OCI-LY1 (cell line): ENCODE data around the gene LCMT2.

ENCODE experiments used
- H2AFZ ChIP-seq: fragments of 200-600 bp; sonication (generic), shearing (Covaris generic); 2 replicates; pipeline ENCODE4 v1.6.0; 2014; ENCODE audit warnings: antibody characterized with exemption, mild to moderate bottlenecking, low read length
- H3F3A ChIP-seq: fragments of 200-600 bp; sonication (generic), shearing (Covaris generic); 2 replicates; pipeline ENCODE4 v1.6.0; 2014; ENCODE audit warnings: mild to moderate bottlenecking, antibody characterized with exemption, low read length, moderate library complexity; ENCODE audit not compliant: insufficient read depth
- H3K27ac ChIP-seq: fragments of 200-600 bp; sonication (generic); 2 replicates; pipeline ENCODE4 v1.5.1; 2014; ENCODE audit warnings: low read length, mixed run types, mild to moderate bottlenecking, low read depth; ENCODE audit not compliant: poor library complexity, severe bottlenecking
- H3K27me3 ChIP-seq: fragments of 200-600 bp; sonication (generic); 2 replicates; pipeline ENCODE4 v1.6.0; 2014; ENCODE audit warnings: antibody characterized with exemption, mild to moderate bottlenecking, low read length, moderate library complexity; ENCODE audit not compliant: insufficient read depth
- H3K36me3 ChIP-seq: fragments of 200-600 bp; sonication (generic); 2 replicates; pipeline ENCODE4 v1.6.1; 2014; ENCODE audit warnings: mild to moderate bottlenecking, antibody characterized with exemption, low read length, moderate library complexity, mixed read lengths; ENCODE audit not compliant: insufficient read depth
- H3K4me1 ChIP-seq: fragments of 200-600 bp; sonication (generic); 2 replicates; pipeline ENCODE4 v1.5.1; 2014; ENCODE audit warnings: mild to moderate bottlenecking, low read length, moderate library complexity; ENCODE audit not compliant: insufficient read depth, severe bottlenecking
- H3K4me2 ChIP-seq: fragments of 200-600 bp; sonication (generic), shearing (Covaris generic); 2 replicates; pipeline ENCODE4 v1.6.1; 2014; ENCODE audit warnings: low read length
- H3K4me3 ChIP-seq: fragments of 200-600 bp; sonication (generic); 2 replicates; pipeline ENCODE4 v1.5.1; 2014; ENCODE audit warnings: low read length, low read depth, mild to moderate bottlenecking, mixed read lengths; ENCODE audit not compliant: poor library complexity, severe bottlenecking
- H3K79me2 ChIP-seq: fragments of 200-600 bp; shearing (Covaris generic); 2 replicates; pipeline ENCODE4 v1.6.1; 2016; ENCODE audit warnings: mixed run types, low read length, mixed read lengths; ENCODE audit not compliant: insufficient read depth
- H3K9ac ChIP-seq: fragments of 200-600 bp; sonication (generic), shearing (Covaris generic); 2 replicates; pipeline ENCODE4 v1.6.1; 2014; ENCODE audit warnings: mild to moderate bottlenecking, low read length, mixed read lengths
- H3K9me2 ChIP-seq: fragments of 200-600 bp; sonication (generic), shearing (Covaris generic); 2 replicates; pipeline ENCODE4 v1.6.1; 2014; ENCODE audit warnings: low read depth, mild to moderate bottlenecking, low read length, mixed read lengths
- H3K9me3 ChIP-seq: fragments of 200-600 bp; shearing (Covaris generic); 2 replicates; pipeline ENCODE4 v1.6.1; 2014; ENCODE audit warnings: low read length, mixed read lengths
- H4K20me1 ChIP-seq: fragments of 200-600 bp; sonication (generic), shearing (Covaris generic); 2 replicates; pipeline ENCODE4 v1.6.0; 2016; ENCODE audit warnings: mild to moderate bottlenecking, low read length; ENCODE audit not compliant: insufficient read depth
- EZH2 ChIP-seq: fragments of 200-600 bp; sonication (generic), shearing (Covaris generic); IDR thresholded peaks from 2 replicates; pipeline ENCODE4 v1.8.0; 2017; ENCODE audit warnings: borderline replicate concordance, mixed run types, mild to moderate bottlenecking, antibody characterized with exemption, low read length, moderate library complexity, mixed read lengths
- TF ChIP-seq, protein P1 (sequence below): fragments of 200-600 bp; sonication (generic), shearing (Covaris generic); IDR thresholded peaks from 2 replicates; pipeline ENCODE4 v1.5.1; 2017; ENCODE audit warnings: mild to moderate bottlenecking, antibody characterized with exemption, low read length, moderate library complexity, mixed read lengths

The LCMT2 gene

DNA sequence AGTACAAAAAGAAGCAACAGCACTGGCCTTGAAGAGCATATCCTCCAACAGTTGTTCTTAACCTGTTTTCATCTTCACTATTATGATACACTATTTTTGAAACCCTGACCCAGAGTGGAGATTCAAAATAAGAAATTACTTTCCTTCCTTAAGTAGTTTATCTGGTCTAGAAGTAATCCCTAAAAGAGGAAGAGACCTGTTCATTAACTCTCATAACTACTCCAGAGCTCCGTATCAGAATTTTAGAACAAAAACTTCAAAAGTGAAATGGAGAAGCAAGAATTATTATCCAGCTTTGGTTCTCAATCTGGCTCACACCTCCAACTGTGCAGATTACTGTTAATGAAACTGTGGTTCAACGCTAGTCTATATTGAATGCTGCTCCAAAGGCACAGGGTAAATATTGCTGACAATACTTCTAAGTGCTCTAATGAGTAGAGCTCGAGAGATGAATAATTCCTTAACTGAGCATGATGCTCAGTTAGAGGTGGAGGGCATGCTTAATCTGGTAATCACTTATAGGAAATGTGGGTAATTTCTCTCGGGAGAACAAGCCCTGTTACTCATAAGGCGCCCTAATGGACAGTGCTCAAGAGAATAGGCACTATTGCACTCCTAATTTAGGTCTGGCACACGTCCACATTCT, 5.2 kb downstream of the LCMT2 start:
- H3K36me3 ChIP-seq, result peaks cover 22% of the 10 kb centered on the region
- H3K4me1 ChIP-seq, result peaks cover 15% of the 10 kb centered on the region
- H3K4me3 ChIP-seq, result no peak overlapping the region
- H3K9me2 ChIP-seq, result no peaks in the 10 kb centered on the region
- H3K4me2 ChIP-seq, result no peak overlapping the region
- H3K27me3 ChIP-seq, result no peaks in the 10 kb centered on the region
- no peaks in the 10 kb centered on the region for H4K20me1 ChIP-seq
- H3K9me3 ChIP-seq, result no peaks in the 10 kb centered on the region
- H3K9ac ChIP-seq, result no peak overlapping the region
- no peaks in the 10 kb centered on the region for H3F3A ChIP-seq
- H3K27ac ChIP-seq, result no peak overlapping the region
- H2AFZ ChIP-seq, result no peak overlapping the region
- H3K79me2 ChIP-seq, result no peaks in the 10 kb centered on the region
- no peak for TF ChIP-seq EZH2
- TF ChIP-seq, protein P1, sequence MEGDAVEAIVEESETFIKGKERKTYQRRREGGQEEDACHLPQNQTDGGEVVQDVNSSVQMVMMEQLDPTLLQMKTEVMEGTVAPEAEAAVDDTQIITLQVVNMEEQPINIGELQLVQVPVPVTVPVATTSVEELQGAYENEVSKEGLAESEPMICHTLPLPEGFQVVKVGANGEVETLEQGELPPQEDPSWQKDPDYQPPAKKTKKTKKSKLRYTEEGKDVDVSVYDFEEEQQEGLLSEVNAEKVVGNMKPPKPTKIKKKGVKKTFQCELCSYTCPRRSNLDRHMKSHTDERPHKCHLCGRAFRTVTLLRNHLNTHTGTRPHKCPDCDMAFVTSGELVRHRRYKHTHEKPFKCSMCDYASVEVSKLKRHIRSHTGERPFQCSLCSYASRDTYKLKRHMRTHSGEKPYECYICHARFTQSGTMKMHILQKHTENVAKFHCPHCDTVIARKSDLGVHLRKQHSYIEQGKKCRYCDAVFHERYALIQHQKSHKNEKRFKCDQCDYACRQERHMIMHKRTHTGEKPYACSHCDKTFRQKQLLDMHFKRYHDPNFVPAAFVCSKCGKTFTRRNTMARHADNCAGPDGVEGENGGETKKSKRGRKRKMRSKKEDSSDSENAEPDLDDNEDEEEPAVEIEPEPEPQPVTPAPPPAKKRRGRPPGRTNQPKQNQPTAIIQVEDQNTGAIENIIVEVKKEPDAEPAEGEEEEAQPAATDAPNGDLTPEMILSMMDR, result no peak

DNA sequence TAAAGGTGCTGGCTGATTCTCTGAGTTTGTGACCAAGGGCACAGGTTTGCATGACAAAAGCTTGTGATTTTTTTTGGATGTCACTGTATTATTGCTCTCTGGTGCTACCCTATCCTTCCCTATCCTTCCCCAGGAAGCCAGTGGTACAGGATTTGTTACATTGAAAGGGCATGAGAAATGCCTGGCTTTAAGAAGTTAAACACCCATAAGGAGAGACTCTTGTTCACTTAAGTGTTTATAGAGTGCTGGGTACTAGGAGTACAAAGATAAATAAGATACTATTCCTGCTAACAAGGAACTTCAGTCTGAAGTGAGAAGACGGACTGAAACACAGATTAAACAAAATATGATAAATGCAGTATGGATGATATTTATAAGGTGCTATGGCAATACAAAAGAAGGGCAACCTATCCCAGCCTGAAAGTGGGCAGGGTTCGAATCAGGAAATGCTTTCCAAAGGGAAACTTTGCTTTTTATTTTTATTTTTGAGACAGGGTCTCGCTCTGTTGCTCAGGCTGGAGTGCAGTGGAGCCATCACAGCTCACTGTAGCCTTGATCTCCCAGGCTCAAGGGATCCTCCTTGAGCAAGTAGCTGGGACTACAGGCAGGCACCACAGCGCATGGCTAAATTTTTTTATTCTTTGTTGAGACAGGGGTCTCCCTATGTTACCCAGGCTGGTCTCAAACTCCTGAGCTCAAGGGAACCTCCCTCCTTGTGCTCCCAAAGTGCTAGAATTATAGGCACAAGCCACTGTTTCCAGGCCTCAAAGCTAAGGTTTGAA, 11.2 kb downstream of the LCMT2 start:
- Histone ChIP-seq H3K27ac (no peak overlapping the region), H3K9me3 (no peaks in the 10 kb centered on the region), H3K4me1 (no peaks in the 10 kb centered on the region), H2AFZ (no peak overlapping the region), H4K20me1 (no peaks in the 10 kb centered on the region), H3F3A (no peaks in the 10 kb centered on the region), H3K4me2 (no peak overlapping the region), H3K27me3 (no peaks in the 10 kb centered on the region), H3K4me3 (no peak overlapping the region), H3K79me2 (no peaks in the 10 kb centered on the region), H3K9ac (no peak overlapping the region), H3K9me2 (no peaks in the 10 kb centered on the region), H3K36me3 (no peaks in the 10 kb centered on the region)
- TF ChIP-seq EZH2, result no peak

DNA sequence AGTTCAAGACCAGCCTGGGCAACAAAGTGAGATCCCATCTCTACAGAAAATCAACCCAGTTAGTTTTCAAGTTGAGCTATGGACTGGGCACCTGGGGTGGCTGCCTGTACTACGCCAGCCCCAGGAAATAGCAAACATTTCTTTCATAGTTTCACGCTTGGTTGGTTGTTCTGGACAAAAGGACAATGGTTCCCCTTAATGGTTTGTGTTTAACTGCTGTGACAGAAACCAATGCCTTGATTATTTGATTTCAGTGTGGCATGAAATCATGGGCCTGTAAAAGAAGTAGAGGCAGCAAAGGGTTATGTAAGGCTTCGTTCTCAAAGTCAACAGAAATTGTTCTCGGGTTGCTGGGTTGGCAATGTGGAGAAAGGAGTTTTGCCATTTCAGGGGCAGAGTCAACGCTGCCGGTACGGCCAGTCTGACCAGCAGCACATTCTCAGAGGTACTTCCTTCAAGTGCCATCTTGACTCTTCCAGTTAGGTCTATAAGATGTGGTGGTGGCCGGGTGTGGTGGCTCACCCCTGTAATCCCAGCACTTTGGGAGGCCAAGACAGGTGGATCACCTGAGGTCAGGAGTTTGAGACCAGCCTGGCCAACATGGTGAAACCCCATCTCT, 12.7 kb downstream of the LCMT2 start:
- Histone ChIP-seq H3K27me3 (no peaks in the 10 kb centered on the region), H2AFZ (no peak overlapping the region)

More for the DNA sequence above, 12.7 kb downstream of the LCMT2 start:
- H3F3A ChIP-seq, result no peaks in the 10 kb centered on the region
- no peaks in the 10 kb centered on the region for H3K9me3 ChIP-seq
- TF ChIP-seq, protein P1, result no peak
- no peak for TF ChIP-seq EZH2
- no peak overlapping the region for H3K4me2 ChIP-seq
- H3K79me2 ChIP-seq, result no peaks in the 10 kb centered on the region
- H3K4me3 ChIP-seq, result no peak overlapping the region
- no peaks in the 10 kb centered on the region for H3K36me3 ChIP-seq
- H3K4me1 ChIP-seq, result no peaks in the 10 kb centered on the region
- no peaks in the 10 kb centered on the region for H4K20me1 ChIP-seq
- H3K9ac ChIP-seq, result no peak overlapping the region
- no peak overlapping the region for H3K27ac ChIP-seq
- no peaks in the 10 kb centered on the region for H3K9me2 ChIP-seq
